ENCODE results near the gene COL6A6. TPM values are rescaled to one million over a fixed set of nuclear protein-coding genes. Genes with fewer than 3 reads are reported as not detected.

Gene COL6A6
- total RNA-seq, 1 experiment from 2014 or later = not detected

- no TSS peak for BruUV-seq (replicated peaks)
- H3K4me2 ChIP-seq (ENCODE audit: low read length) = no peak overlapping the region
- H3K36me3 ChIP-seq (ENCODE audit: control insufficient read depth in 1 of 2, insufficient read depth in 2 of 2, low read length in 2 of 2) = no peaks in the 10 kb centered on the region
- no peak overlapping the region for H3K27ac ChIP-seq (ENCODE audit: low read depth, low read length)
- no peak overlapping the region for H3K9ac ChIP-seq (ENCODE audit: low read length)
- no peaks in the 10 kb centered on the region for H4K20me1 ChIP-seq (ENCODE audit: insufficient read depth)
- ChIA-PET POLR2A (no interaction called here), CTCF (interaction anchor here (0.9 to 2.9 kb wide), 4 partner anchors 9 to 263 kb away, joined by 3 to 19 read pairs (median 3); no protein-coding TSS in a partner anchor), RAD21 (ENCODE audit: low non-redundant PET in 1 of 2, low total read pairs in 2 of 2, uncharacterized antibody in 2 of 2, unreplicated experiment in 2 of 2) (no interaction called here)
- ATAC-seq = peak; percentile 94
- H3K27me3 ChIP-seq (ENCODE audit: insufficient read depth, low read length) = peaks cover 32% of the 10 kb centered on the region
- H3K4me1 ChIP-seq (ENCODE audit: control insufficient read depth in 1 of 2, insufficient read depth in 2 of 2, low read length in 2 of 2) = no peaks in the 10 kb centered on the region
- no peak overlapping the region for H3K4me3 ChIP-seq (replicated peaks in 1 of 2; ENCODE audit: low read depth in 1 of 2, low read length in 2 of 2)
- no peak overlapping the region for H2AFZ ChIP-seq (ENCODE audit: low read depth, low read length, poor library complexity, severe bottlenecking)
- no peaks in the 10 kb centered on the region for H3K79me2 ChIP-seq (ENCODE audit: insufficient read depth, low read length)
- no peaks in the 10 kb centered on the region for H3K9me2 ChIP-seq (ENCODE audit: insufficient read depth)
- intact Hi-C loops (cut with micrococcal nuclease) = loop anchor here (1.0 to 10.0 kb wide), 2 partner anchors 263 to 384 kb away; no protein-coding TSS in a partner anchor
- peak; percentile 40 for DNase-seq (ENCODE audit: low read depth, low spot score)
- TF ChIP-seq CEBPB (IDR thresholded peaks at IDR 0.05; ENCODE audit: low read depth) = no peak
- TF ChIP-seq RAD21 (IDR thresholded peaks at IDR 0.05; ENCODE audit: low read depth) = peak; percentile 71
- TF ChIP-seq CTCF (IDR thresholded peaks at IDR 0.05 in 2 of 3, conservative IDR thresholded peaks at IDR 0.05 in 1 of 3; ENCODE audit: borderline replicate concordance in 1 of 3, insufficient read depth in 1 of 3, low read depth in 2 of 3, low read length in 2 of 3) = peak; percentile 76 to 80 (median 78)
- H3K9me3 ChIP-seq (ENCODE audit: control insufficient read depth in 1 of 2, insufficient read depth in 1 of 2, low read depth in 1 of 2, low read length in 2 of 2) = no peaks in the 10 kb centered on the region
These were observed 22.0 kb downstream of the COL6A6 start for GRCh38 chr3:130539005-130539404.

- Histone ChIP-seq H3K36me3 (ENCODE audit: control insufficient read depth in 1 of 2, insufficient read depth in 2 of 2, low read length in 2 of 2) (no peaks in the 10 kb centered on the region), H3K9ac (ENCODE audit: low read length) (no peak overlapping the region), H3K4me3 (replicated peaks in 1 of 2; ENCODE audit: low read depth in 1 of 2, low read length in 2 of 2) (no peak overlapping the region), H3K9me3 (ENCODE audit: control insufficient read depth in 1 of 2, insufficient read depth in 1 of 2, low read depth in 1 of 2, low read length in 2 of 2) (no peaks in the 10 kb centered on the region), H3K27me3 (ENCODE audit: insufficient read depth, low read length) (peaks cover 5% of the 10 kb centered on the region; the same call in 1 of the 2 replicates), H3K9me2 (ENCODE audit: insufficient read depth) (no peaks in the 10 kb centered on the region), H3K27ac (ENCODE audit: low read depth, low read length) (no peak overlapping the region), H4K20me1 (ENCODE audit: insufficient read depth) (no peaks in the 10 kb centered on the region), H2AFZ (ENCODE audit: low read depth, low read length, poor library complexity, severe bottlenecking) (no peak overlapping the region), H3K4me2 (ENCODE audit: low read length) (no peak overlapping the region), H3K79me2 (ENCODE audit: insufficient read depth, low read length) (no peaks in the 10 kb centered on the region), H3K4me1 (ENCODE audit: control insufficient read depth in 1 of 2, insufficient read depth in 2 of 2, low read length in 2 of 2) (no peaks in the 10 kb centered on the region)
- ChIA-PET POLR2A (no interaction called here), CTCF (no interaction called here), RAD21 (ENCODE audit: low non-redundant PET in 1 of 2, low total read pairs in 2 of 2, uncharacterized antibody in 2 of 2, unreplicated experiment in 2 of 2) (no interaction called here)
- intact Hi-C loops (cut with micrococcal nuclease) = no loop called here
- no peak for TF ChIP-seq EZH2phosphoT487 (IDR thresholded peaks at IDR 0.05; ENCODE audit: borderline replicate concordance)
- no peak for TF ChIP-seq ATF3 (IDR thresholded peaks at IDR 0.05)
- no peak for TF ChIP-seq REST (IDR thresholded peaks at IDR 0.05; ENCODE audit: low read depth)
- no peak for TF ChIP-seq JUND (IDR thresholded peaks at IDR 0.05)
- no peak for TF ChIP-seq SIN3A (IDR thresholded peaks at IDR 0.05; ENCODE audit: low read depth)
- no peak for TF ChIP-seq POLR2A (IDR thresholded peaks at IDR 0.05; ENCODE audit: borderline replicate concordance, extremely low read depth, insufficient read depth, insufficient read length)
- TF ChIP-seq EZH2 (IDR thresholded peaks at IDR 0.05) = no peak
- TF ChIP-seq ZFX (IDR thresholded peaks at IDR 0.05) = no peak
- no TSS peak for BruUV-seq (replicated peaks)
- no peak for ATAC-seq
- no peak for DNase-seq (ENCODE audit: low read depth, low spot score)
These were observed 26.3 kb downstream of the COL6A6 start for GRCh38 chr3:130543322-130543721.
